Type B pancreatic cell (in vitro differentiated cells): Measurements from ENCODE around the gene NTMT2. TPM values are rescaled to one million over a fixed set of nuclear protein-coding genes. Genes with fewer than 3 reads are reported as not detected.

Experiments
- DNase-seq: peaks from one replicate; pipeline ENCODE4 v3.0.0; 2021; ENCODE audit warnings: mixed read lengths; ENCODE audit not compliant: unreplicated experiment; ENCODE audit errors: extremely low spot score
- H3K27ac Mint-ChIP-seq: 2 replicates; pipeline ENCODE4 v1.8.0; 2021; ENCODE audit warnings: mild to moderate bottlenecking, mixed read lengths
- H3K27me3 Mint-ChIP-seq: 2 replicates; pipeline ENCODE4 v1.8.0; 2021; ENCODE audit warnings: mixed read lengths
- H3K36me3 Mint-ChIP-seq: 2 replicates; pipeline ENCODE4 v1.8.0; 2021; ENCODE audit warnings: mixed read lengths
- H3K4me1 Mint-ChIP-seq: one replicate; pipeline ENCODE4 v1.8.0; 2021; ENCODE audit warnings: mixed read lengths; ENCODE audit not compliant: unreplicated experiment
- H3K4me3 Mint-ChIP-seq: 2 replicates; pipeline ENCODE4 v1.8.0; 2021; ENCODE audit warnings: mild to moderate bottlenecking, mixed read lengths
- H3K9me3 Mint-ChIP-seq: 2 replicates; pipeline ENCODE4 v1.8.0; 2021; ENCODE audit warnings: mixed read lengths
- CTCF ChIP-seq: fragments of 200-600 bp; sonication (generic); conservative IDR thresholded peaks from 2 replicates; pipeline ENCODE4 v1.5.0; 2021; ENCODE audit warnings: antibody characterized with exemption, mild to moderate bottlenecking
- total RNA-seq: library from RNA; stranded (reverse); gene quantifications from 2 replicates; pipeline ENCODE4 v1.2.1, GENCODE V29; 2021; ENCODE audit warnings: low replicate concordance

Gene NTMT2
- total RNA-seq, 1 donor from 2014 or later, result not detected

GRCh38 chr1:170182442-170182841 lies 36.7 kb downstream of the NTMT2 start:
- no peaks in the 10 kb centered on the region for H3K9me3 Mint-ChIP-seq

GRCh38 chr1:170192546-170192945 lies 46.8 kb downstream of the NTMT2 start:
- no peaks in the 10 kb centered on the region for H3K27me3 Mint-ChIP-seq
- DNase-seq, result no peak
- peaks cover 8% of the 10 kb centered on the region for H3K4me1 Mint-ChIP-seq
- peaks cover 5% of the 10 kb centered on the region for H3K36me3 Mint-ChIP-seq
- H3K4me3 Mint-ChIP-seq, result no peak overlapping the region
- H3K9me3 Mint-ChIP-seq, result peaks cover 17% of the 10 kb centered on the region
- no peak for TF ChIP-seq CTCF
- H3K27ac Mint-ChIP-seq, result no peak overlapping the region

More at GRCh38 chr1:170182442-170182841, 36.7 kb downstream of the NTMT2 start:
- Mint-ChIP-seq H3K27ac (no peak overlapping the region), H3K4me3 (no peak overlapping the region), H3K4me1 (no peaks in the 10 kb centered on the region), H3K27me3 (no peaks in the 10 kb centered on the region), H3K36me3 (no peaks in the 10 kb centered on the region)
- TF ChIP-seq CTCF, result no peak
- DNase-seq, result no peak

GRCh38 chr1:170194451-170194850 lies 48.7 kb downstream of the NTMT2 start:
- no peaks in the 10 kb centered on the region for H3K27me3 Mint-ChIP-seq
- H3K4me1 Mint-ChIP-seq, result peaks cover 8% of the 10 kb centered on the region
- H3K4me3 Mint-ChIP-seq, result no peak overlapping the region
- no peak for TF ChIP-seq CTCF
- no peak for DNase-seq
- H3K9me3 Mint-ChIP-seq, result peaks cover 12% of the 10 kb centered on the region
- no peak overlapping the region for H3K27ac Mint-ChIP-seq
- peaks cover 5% of the 10 kb centered on the region for H3K36me3 Mint-ChIP-seq

GRCh38 chr1:170196490-170197236 lies 50.9 kb downstream of the NTMT2 start:
- TF ChIP-seq CTCF, result no peak
- Mint-ChIP-seq H3K4me1 (peaks cover 15% of the 10 kb centered on the region), H3K4me3 (peak overlapping the region; percentile 3), H3K27ac (peak overlapping the region; percentile 86), H3K36me3 (no peaks in the 10 kb centered on the region), H3K9me3 (no peaks in the 10 kb centered on the region), H3K27me3 (no peaks in the 10 kb centered on the region)
- DNase-seq, result no peak

- Mint-ChIP-seq H3K9me3 (no peaks in the 10 kb centered on the region), H3K4me3 (no peak overlapping the region), H3K4me1 (peaks cover 15% of the 10 kb centered on the region), H3K27me3 (no peaks in the 10 kb centered on the region), H3K36me3 (no peaks in the 10 kb centered on the region), H3K27ac (no peak overlapping the region)
- TF ChIP-seq CTCF, result no peak
- DNase-seq, result no peak
Measured at GRCh38 chr1:170198090-170198489, 52.3 kb downstream of the NTMT2 start.
